HG03103 (cell line): ENCODE results near the gene NLGN4X.

Source experiments
- ATAC-seq: cut with Tn5 transposase; IDR thresholded peaks from one replicate; pipeline ENCODE4 v1.9.1; 2021; ENCODE audit warnings: low read depth; ENCODE audit not compliant: unreplicated experiment

Gene NLGN4X

DNA sequence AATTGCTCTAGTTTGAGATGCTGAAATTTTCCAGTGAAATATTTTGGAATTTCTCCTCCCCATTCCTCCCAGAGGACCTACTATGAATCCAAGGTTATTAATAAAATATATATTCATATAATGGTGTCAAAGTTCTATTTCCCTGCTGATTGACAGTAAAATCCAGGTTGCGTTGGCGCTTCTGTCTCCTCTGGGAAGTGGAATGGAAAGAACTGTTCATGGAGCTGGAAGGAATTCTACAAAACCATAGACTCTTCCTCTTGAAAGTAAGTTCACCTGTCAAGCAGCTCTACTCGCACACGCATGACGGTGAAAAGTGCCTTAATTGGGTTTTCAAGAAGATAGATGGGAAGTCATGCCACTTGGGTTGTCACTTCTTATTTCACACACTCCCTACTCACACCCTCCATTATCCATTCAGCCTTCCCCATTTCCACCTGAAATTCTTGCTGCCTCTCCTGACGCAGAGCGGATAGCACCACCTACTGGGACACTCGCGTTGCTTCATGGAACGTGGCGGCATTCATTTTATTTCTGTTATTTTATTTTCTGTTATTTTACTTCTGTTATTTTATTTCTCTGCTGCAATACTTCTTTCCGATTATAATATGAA, 351.6 kb downstream of the NLGN4X start:
- ATAC-seq: no peak

DNA sequence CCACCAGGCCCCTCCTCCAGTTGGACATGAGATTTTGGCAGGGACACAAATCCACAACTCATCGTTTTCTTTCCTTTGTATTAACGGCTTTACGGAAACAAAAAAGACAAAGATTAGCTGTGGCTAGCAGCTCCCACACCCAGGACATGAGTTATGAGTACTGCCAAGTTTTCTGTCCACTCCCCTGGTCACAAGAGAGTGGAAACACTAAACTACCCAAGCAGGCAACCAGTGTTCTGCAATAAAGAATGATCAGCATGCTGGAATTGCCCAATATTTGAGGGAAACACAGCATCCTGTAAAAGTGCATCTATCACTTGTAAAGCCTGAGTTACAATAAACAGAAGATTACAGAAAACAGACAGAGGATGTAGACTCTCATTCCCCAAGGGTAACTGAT, 358.4 kb downstream of the NLGN4X start:
- no peak for ATAC-seq

DNA sequence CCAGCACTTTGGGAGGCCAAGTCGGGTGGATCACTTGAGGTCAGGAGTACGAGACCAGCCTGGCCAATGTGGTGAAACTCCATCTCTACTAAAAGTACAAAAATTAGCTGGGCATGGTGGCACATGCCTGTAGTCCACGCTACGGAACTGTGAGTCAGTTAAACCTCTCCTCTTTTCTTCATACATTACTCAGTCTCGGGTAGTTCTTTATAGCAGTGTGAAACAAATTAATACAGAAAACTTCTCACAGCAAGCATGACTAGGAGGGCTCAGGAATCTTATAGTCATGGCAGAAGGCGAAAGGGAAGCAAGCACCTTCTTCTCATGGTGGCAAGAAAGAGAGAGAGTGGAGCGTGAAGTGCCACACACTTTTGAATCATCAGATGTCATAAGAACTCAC, 358.9 kb downstream of the NLGN4X start:
- no peak for ATAC-seq

DNA sequence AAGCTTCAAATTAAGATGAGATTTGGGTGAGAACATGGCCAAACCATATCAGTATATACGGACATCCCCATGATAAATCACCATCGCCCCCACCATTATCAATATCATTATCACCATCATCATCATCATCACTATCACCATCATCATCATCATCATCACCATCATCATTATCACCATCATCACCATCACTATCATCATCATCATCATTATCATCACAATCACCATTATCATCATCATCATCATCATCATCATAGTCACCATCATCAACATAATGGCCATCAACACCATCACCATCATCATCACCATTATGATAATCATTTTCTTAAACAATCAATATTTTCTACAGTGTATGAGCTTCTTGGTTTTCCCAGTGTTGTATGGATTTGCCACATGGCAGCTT, 360.9 kb downstream of the NLGN4X start:
- no peak for ATAC-seq

DNA sequence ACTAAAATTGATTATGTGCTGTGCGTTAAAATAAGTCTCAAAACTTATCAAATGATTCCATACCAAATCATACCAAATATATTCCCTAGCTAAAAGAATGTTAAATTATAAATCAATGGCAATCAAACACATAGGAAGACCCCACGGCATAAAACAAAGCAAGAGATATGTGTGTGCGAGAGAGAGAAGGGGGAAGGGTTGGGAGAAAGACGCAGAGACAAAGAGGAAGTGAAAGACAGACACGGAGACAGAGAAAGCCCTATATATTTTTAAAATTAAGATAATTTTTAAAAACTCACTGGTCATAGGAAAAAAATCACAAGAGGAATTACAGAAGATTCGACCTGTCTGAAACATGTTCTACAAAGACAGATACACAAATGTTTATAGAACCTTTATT, 371.4 kb downstream of the NLGN4X start:
- no peak for ATAC-seq

DNA sequence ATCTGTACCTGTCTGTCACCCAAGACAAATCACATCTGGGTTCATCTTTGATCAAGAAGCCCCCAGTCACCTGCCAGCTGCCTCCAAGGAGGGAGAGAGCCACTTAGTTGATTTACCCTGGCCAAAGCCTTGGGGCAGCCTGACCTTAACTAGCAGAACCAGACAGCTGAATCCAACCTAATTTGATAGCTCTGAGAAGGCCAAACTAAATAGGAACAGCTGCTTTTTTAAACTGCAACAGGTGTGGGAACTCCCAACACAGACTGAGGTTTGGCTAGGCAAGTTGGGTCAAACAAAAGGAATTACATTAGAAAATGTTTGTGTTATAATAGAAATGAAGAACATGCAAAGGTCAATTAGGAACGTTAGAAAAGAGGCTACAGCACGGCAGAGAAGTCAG, 375.7 kb downstream of the NLGN4X start:
- no peak for ATAC-seq

DNA sequence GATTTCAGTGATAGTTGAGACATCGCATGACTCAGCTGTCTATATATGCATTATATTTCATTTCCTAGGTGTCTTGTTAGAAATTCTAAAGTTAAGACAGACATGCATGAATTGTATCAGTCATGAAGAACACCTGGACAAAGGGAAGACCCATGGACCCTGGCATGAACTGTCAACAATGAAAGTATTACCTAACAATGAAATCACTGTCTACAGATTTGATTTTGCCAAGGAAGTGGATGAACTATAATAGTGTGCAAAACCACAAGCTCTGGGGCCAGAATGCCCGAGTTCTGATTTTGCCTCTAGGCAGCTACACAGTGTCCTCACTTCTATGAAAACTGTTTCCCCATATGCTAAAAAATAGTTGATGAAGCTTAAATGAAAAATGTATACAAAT, 386.1 kb downstream of the NLGN4X start:
- no peak for ATAC-seq
